GM23338 (cell line): ENCODE measurements around the gene COL26A1. TPM values are rescaled to one million over a fixed set of nuclear protein-coding genes. Genes with fewer than 3 reads are reported as not detected.

ENCODE experiments used
- ATAC-seq: fragments of 200-7000 bp; cut with Tn5 transposase; 3 replicates; pipeline ENCODE4 v1.9.1; 2020
- DNase-seq: peaks from one replicate; pipeline ENCODE4 v3.0.0-alpha.2; 2015; ENCODE audit warnings: low spot score
- H2AFZ ChIP-seq: fragments of 200-600 bp; sonication (generic); 2 replicates; pipeline ENCODE4 v1.8.0; 2016; ENCODE audit warnings: antibody characterized with exemption, mild to moderate bottlenecking, moderate library complexity
- H3F3A ChIP-seq: fragments of 200-600 bp; sonication (generic); replicated peaks from 2 replicates; pipeline ENCODE4 v1.8.0; 2017; ENCODE audit warnings: antibody characterized with exemption, mixed run types, low read depth
- H3K27ac ChIP-seq: fragments of 200-600 bp; sonication (generic); 2 replicates; pipeline ENCODE4 v1.6.1; 2016; ENCODE audit warnings: low read depth
- H3K27me3 ChIP-seq: fragments of 200-600 bp; sonication (generic); 2 replicates; pipeline ENCODE4 v1.8.0; 2016; ENCODE audit warnings: mild to moderate bottlenecking, mixed run types, moderate library complexity; ENCODE audit not compliant: insufficient read depth
- H3K36me3 ChIP-seq: fragments of 200-600 bp; sonication (generic); 2 replicates; pipeline ENCODE4 v1.8.0; 2016; ENCODE audit warnings: mild to moderate bottlenecking; ENCODE audit not compliant: insufficient read depth
- H3K4me1 ChIP-seq: fragments of 200-600 bp; sonication (generic); 2 replicates; pipeline ENCODE4 v1.8.0; 2016; ENCODE audit warnings: mild to moderate bottlenecking, moderate library complexity; ENCODE audit not compliant: insufficient read depth
- H3K4me2 ChIP-seq: fragments of 200-600 bp; sonication (generic); 2 replicates; pipeline ENCODE4 v1.7.1; 2017; ENCODE audit warnings: mixed run types
- H3K4me3 ChIP-seq: fragments of 200-600 bp; sonication (generic); 2 replicates; pipeline ENCODE4 v1.6.1; 2016; ENCODE audit warnings: mixed run types
- H3K79me2 ChIP-seq: fragments of 200-600 bp; sonication (generic); replicated peaks from 2 replicates; pipeline ENCODE4 v1.8.0; 2017; ENCODE audit warnings: mild to moderate bottlenecking; ENCODE audit not compliant: insufficient read depth
- H3K9me2 ChIP-seq: fragments of 200-600 bp; sonication (generic); 2 replicates; pipeline ENCODE4 v1.8.0; 2017; ENCODE audit not compliant: insufficient read depth
- H4K20me1 ChIP-seq: fragments of 200-600 bp; sonication (generic); replicated peaks from 2 replicates; pipeline ENCODE4 v1.8.0; 2017; ENCODE audit warnings: mild to moderate bottlenecking; ENCODE audit not compliant: insufficient read depth
- H3K27ac Mint-ChIP-seq: 2 replicates; pipeline ENCODE4 v1.8.0; 2020; ENCODE audit warnings: inconsistent platforms, mild to moderate bottlenecking, moderate library complexity, mixed read lengths
- H3K27me3 Mint-ChIP-seq: 3 replicates; pipeline ENCODE4 v1.8.0; 2022; ENCODE audit warnings: low read depth, mild to moderate bottlenecking, moderate library complexity, mixed read lengths, inconsistent platforms; ENCODE audit not compliant: insufficient read depth, poor library complexity
- H3K36me3 Mint-ChIP-seq: 3 replicates; pipeline ENCODE4 v1.8.0; 2021; ENCODE audit warnings: low read depth, mild to moderate bottlenecking, inconsistent platforms, moderate library complexity, mixed read lengths
- H3K4me1 Mint-ChIP-seq: 3 replicates; pipeline ENCODE4 v1.8.0; 2020; ENCODE audit warnings: mild to moderate bottlenecking, inconsistent platforms, mixed read lengths
- H3K4me3 Mint-ChIP-seq: 3 replicates; pipeline ENCODE4 v1.8.0; 2021; ENCODE audit warnings: moderate library complexity, mild to moderate bottlenecking, inconsistent platforms, mixed read lengths
- H3K9me3 Mint-ChIP-seq: 3 replicates; pipeline ENCODE4 v1.8.0; 2020; ENCODE audit warnings: moderate library complexity, mild to moderate bottlenecking, inconsistent platforms, mixed read lengths
- CREB1 ChIP-seq: fragments of 250-450 bp; sonication (Bioruptor Pico); IDR thresholded peaks from 2 replicates; pipeline ENCODE4 v1.5.0; 2020; ENCODE audit warnings: low read depth, mild to moderate bottlenecking, moderate library complexity
- EZH2 ChIP-seq: fragments of 200-600 bp; sonication (generic); IDR thresholded peaks from one replicate; pipeline ENCODE4 v1.8.0; 2017; ENCODE audit warnings: antibody characterized with exemption, mild to moderate bottlenecking, low read depth; ENCODE audit not compliant: unreplicated experiment
- EZH2phosphoT487 ChIP-seq: fragments of 200-600 bp; sonication (generic); IDR thresholded peaks from one replicate; pipeline ENCODE4 v1.8.1; 2018; ENCODE audit warnings: antibody characterized with exemption; ENCODE audit not compliant: unreplicated experiment
- JUNB ChIP-seq: IDR thresholded peaks from one replicate; pipeline ENCODE4 v1.6.1; 2016; ENCODE audit warnings: antibody characterized with exemption; ENCODE audit not compliant: unreplicated experiment
- NANOG ChIP-seq: IDR thresholded peaks from 2 replicates; pipeline ENCODE4 v1.6.1; 2016; ENCODE audit warnings: antibody characterized with exemption, borderline replicate concordance
- POLR2AphosphoS5 ChIP-seq: IDR thresholded peaks from 2 replicates; pipeline ENCODE4 v1.6.1; 2016; ENCODE audit warnings: antibody characterized with exemption, low read depth
- STAT1 ChIP-seq: IDR thresholded peaks from one replicate; pipeline ENCODE4 v1.6.1; 2016; ENCODE audit warnings: antibody characterized with exemption; ENCODE audit not compliant: unreplicated experiment
- ZNF114 ChIP-seq: fragments of 250-450 bp; sonication (Bioruptor Pico); IDR thresholded peaks from 2 replicates; pipeline ENCODE4 v1.5.0; 2020; ENCODE audit warnings: mild to moderate bottlenecking, moderate library complexity
- ZNF331 ChIP-seq: fragments of 250-450 bp; sonication (Bioruptor Pico); IDR thresholded peaks from 2 replicates; pipeline ENCODE4 v1.5.0; 2020; ENCODE audit warnings: low read depth, mild to moderate bottlenecking, moderate library complexity
- polyA plus RNA-seq: library from polyadenylated mRNA; unstranded; fragments of >200 nt; fragmentation: Nextera tagmentation; extraction: Ambion mirVana; gene quantifications from 2 replicates; pipeline ENCODE4 v1.2.1, GENCODE V29; 2016
- total RNA-seq: library from RNA; depleted of rRNA; stranded (reverse); fragments of >200 nt; shearing (Covaris generic); gene quantifications from 2 replicates; pipeline ENCODE4 v1.2.3, GENCODE V29; 2014
- TF ChIP-seq, protein P1 (sequence below): IDR thresholded peaks from 2 replicates; pipeline ENCODE4 v1.6.1; 2016; ENCODE audit warnings: antibody characterized with exemption
- TF ChIP-seq, protein P2 (sequence below), 2 experiments: fragments of 200-600 bp in 1 of 2; sonication (generic) in 1 of 2; conservative IDR thresholded peaks; 2 replicates each; pipeline versions ENCODE4 v1.5.1 to v1.6.1; 2016 to 2017; ENCODE audit warnings: antibody characterized with exemption in 2 of 2, low read depth in 2 of 2, mild to moderate bottlenecking in 2 of 2, moderate library complexity in 1 of 2
- TF ChIP-seq, protein P3 (sequence below): fragments of 250-450 bp; sonication (Bioruptor Pico); IDR thresholded peaks from 2 replicates; pipeline ENCODE4 v1.5.0; 2020; ENCODE audit warnings: mild to moderate bottlenecking, moderate library complexity

Gene COL26A1
- total and polyA plus RNA-seq, 2 experiments from 2014 or later = 17.8 to 55.0 TPM

DNA sequence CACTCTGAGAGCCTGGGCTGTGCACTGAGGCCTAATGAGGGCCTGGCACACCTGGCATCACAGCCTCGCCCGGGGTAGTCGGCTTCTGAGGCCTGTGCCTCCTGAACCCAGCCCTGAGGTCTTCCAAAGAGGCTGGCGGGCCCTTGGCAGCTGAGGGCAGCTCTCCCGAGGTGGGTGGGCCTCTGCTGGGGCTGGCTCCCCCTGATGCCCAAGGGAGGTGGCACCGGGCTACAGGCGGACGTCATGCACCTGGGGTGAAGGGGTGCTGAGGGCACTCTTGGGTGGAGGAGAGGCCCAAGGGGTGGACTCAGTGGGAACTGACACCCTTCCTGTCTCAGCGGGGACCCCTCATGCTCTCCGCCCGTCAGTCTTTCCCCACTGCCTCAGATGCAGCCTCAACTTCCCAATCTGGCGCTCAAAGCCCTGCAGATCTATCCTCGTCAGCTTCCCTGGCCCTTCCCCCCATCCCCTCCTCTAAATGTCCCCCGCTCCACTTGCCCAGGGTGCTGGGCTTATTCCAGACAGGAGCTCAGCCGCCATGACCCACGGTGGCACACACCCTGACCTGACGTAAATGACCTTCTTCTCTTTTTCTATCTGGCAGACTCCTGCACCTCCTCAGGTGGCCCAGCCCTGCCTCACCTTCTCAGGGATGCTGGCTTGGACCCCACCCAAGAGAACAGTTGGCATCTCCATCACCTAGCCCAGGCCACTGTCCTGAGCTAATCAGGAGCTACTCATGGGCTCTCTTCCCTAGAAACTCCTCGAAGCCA is 228.2 kb downstream of the COL26A1 start (continued):
- TF ChIP-seq CREB1 (CRISPR knock-in tag) = no peak
- no peak for TF ChIP-seq NANOG
- no peak for TF ChIP-seq STAT1
- no peak for TF ChIP-seq ZNF331 (CRISPR knock-in tag)
- TF ChIP-seq POLR2AphosphoS5 = no peak
- TF ChIP-seq, protein P1, sequence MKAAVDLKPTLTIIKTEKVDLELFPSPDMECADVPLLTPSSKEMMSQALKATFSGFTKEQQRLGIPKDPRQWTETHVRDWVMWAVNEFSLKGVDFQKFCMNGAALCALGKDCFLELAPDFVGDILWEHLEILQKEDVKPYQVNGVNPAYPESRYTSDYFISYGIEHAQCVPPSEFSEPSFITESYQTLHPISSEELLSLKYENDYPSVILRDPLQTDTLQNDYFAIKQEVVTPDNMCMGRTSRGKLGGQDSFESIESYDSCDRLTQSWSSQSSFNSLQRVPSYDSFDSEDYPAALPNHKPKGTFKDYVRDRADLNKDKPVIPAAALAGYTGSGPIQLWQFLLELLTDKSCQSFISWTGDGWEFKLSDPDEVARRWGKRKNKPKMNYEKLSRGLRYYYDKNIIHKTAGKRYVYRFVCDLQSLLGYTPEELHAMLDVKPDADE = no peak

DNA sequence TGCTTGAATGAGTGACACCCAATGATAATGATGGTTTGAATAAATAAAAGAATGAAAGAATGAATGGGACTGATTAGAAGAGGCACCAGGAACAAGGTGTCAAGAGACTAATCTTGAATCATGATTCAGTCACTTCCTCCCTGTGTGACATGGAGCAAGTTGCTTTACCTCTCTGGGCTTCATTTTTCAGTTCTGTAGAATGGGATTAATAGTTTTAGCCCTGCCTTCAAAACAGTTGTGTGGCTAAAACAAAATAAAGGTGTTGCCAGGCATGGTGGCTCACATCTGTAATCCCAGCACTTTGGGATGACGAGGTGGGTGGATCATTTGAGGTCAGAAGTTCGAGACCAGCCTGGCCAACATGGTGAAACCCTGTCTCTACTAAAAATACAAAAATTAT is 228.8 kb downstream of the COL26A1 start:
- H3K4me3 Mint-ChIP-seq = no peak overlapping the region
- H3K36me3 ChIP-seq = no peaks in the 10 kb centered on the region
- H3K27me3 Mint-ChIP-seq = peaks cover 3% of the 10 kb centered on the region
- H3K9me3 Mint-ChIP-seq = no peaks in the 10 kb centered on the region
- H3K27ac Mint-ChIP-seq = no peak overlapping the region
- no peaks in the 10 kb centered on the region for H3K79me2 ChIP-seq
- no peak overlapping the region for H3K27ac ChIP-seq
- no peak overlapping the region for H3K4me2 ChIP-seq
- DNase-seq (no peak), ATAC-seq (no peak)
- no peaks in the 10 kb centered on the region for H3F3A ChIP-seq
- no peaks in the 10 kb centered on the region for H3K9me2 ChIP-seq
- H3K4me3 ChIP-seq = no peak overlapping the region
- H3K36me3 Mint-ChIP-seq = no peaks in the 10 kb centered on the region
- no peaks in the 10 kb centered on the region for H3K4me1 ChIP-seq
- no peak overlapping the region for H2AFZ ChIP-seq
- 0 out of 3 replicates have a peak, but pooled peaks cover 2% of the 10 kb centered on the region for H3K4me1 Mint-ChIP-seq
- H4K20me1 ChIP-seq = no peaks in the 10 kb centered on the region
- H3K27me3 ChIP-seq = no peaks in the 10 kb centered on the region
- TF ChIP-seq, protein P2, sequence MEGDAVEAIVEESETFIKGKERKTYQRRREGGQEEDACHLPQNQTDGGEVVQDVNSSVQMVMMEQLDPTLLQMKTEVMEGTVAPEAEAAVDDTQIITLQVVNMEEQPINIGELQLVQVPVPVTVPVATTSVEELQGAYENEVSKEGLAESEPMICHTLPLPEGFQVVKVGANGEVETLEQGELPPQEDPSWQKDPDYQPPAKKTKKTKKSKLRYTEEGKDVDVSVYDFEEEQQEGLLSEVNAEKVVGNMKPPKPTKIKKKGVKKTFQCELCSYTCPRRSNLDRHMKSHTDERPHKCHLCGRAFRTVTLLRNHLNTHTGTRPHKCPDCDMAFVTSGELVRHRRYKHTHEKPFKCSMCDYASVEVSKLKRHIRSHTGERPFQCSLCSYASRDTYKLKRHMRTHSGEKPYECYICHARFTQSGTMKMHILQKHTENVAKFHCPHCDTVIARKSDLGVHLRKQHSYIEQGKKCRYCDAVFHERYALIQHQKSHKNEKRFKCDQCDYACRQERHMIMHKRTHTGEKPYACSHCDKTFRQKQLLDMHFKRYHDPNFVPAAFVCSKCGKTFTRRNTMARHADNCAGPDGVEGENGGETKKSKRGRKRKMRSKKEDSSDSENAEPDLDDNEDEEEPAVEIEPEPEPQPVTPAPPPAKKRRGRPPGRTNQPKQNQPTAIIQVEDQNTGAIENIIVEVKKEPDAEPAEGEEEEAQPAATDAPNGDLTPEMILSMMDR (conservative IDR thresholded peaks at IDR 0.05; ENCODE audit: low read depth in 2 of 2) = no peak
- no peak for TF ChIP-seq CREB1 (CRISPR knock-in tag)
- no peak for TF ChIP-seq EZH2
- TF ChIP-seq JUNB = no peak
- TF ChIP-seq, protein P3, sequence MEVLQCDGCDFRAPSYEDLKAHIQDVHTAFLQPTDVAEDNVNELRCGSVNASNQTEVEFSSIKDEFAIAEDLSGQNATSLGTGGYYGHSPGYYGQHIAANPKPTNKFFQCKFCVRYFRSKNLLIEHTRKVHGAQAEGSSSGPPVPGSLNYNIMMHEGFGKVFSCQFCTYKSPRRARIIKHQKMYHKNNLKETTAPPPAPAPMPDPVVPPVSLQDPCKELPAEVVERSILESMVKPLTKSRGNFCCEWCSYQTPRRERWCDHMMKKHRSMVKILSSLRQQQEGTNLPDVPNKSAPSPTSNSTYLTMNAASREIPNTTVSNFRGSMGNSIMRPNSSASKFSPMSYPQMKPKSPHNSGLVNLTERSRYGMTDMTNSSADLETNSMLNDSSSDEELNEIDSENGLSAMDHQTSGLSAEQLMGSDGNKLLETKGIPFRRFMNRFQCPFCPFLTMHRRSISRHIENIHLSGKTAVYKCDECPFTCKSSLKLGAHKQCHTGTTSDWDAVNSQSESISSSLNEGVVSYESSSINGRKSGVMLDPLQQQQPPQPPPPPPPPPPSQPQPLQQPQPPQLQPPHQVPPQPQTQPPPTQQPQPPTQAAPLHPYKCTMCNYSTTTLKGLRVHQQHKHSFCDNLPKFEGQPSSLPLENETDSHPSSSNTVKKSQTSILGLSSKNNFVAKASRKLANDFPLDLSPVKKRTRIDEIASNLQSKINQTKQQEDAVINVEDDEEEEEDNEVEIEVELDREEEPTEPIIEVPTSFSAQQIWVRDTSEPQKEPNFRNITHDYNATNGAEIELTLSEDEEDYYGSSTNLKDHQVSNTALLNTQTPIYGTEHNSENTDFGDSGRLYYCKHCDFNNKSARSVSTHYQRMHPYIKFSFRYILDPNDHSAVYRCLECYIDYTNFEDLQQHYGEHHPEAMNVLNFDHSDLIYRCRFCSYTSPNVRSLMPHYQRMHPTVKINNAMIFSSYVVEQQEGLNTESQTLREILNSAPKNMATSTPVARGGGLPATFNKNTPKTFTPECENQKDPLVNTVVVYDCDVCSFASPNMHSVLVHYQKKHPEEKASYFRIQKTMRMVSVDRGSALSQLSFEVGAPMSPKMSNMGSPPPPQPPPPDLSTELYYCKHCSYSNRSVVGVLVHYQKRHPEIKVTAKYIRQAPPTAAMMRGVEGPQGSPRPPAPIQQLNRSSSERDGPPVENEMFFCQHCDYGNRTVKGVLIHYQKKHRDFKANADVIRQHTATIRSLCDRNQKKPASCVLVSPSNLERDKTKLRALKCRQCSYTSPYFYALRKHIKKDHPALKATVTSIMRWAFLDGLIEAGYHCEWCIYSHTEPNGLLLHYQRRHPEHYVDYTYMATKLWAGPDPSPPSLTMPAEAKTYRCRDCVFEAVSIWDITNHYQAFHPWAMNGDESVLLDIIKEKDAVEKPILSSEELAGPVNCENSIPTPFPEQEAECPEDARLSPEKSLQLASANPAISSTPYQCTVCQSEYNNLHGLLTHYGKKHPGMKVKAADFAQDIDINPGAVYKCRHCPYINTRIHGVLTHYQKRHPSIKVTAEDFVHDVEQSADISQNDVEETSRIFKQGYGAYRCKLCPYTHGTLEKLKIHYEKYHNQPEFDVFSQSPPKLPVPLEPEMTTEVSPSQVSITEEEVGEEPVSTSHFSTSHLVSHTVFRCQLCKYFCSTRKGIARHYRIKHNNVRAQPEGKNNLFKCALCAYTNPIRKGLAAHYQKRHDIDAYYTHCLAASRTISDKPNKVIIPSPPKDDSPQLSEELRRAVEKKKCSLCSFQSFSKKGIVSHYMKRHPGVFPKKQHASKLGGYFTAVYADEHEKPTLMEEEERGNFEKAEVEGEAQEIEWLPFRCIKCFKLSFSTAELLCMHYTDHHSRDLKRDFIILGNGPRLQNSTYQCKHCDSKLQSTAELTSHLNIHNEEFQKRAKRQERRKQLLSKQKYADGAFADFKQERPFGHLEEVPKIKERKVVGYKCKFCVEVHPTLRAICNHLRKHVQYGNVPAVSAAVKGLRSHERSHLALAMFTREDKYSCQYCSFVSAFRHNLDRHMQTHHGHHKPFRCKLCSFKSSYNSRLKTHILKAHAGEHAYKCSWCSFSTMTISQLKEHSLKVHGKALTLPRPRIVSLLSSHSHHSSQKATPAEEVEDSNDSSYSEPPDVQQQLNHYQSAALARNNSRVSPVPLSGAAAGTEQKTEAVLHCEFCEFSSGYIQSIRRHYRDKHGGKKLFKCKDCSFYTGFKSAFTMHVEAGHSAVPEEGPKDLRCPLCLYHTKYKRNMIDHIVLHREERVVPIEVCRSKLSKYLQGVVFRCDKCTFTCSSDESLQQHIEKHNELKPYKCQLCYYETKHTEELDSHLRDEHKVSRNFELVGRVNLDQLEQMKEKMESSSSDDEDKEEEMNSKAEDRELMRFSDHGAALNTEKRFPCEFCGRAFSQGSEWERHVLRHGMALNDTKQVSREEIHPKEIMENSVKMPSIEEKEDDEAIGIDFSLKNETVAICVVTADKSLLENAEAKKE (CRISPR knock-in tag) = no peak
- TF ChIP-seq POLR2AphosphoS5 = no peak
- TF ChIP-seq ZNF331 (CRISPR knock-in tag) = no peak
- no peak for TF ChIP-seq NANOG
- TF ChIP-seq STAT1 = no peak
- TF ChIP-seq EZH2phosphoT487 = no peak
- TF ChIP-seq ZNF114 = no peak
- TF ChIP-seq, protein P1 = no peak
